Activated naive CD4-positive, alpha-beta T cell treated with anti-CD3 and anti-CD28 coated beads, Interleukin-2, amount 50 U/mL, for 72 hours (primary cell): ENCODE data around the gene IL36G. TPM values are rescaled to one million over a fixed set of nuclear protein-coding genes. Genes with fewer than 3 reads are reported as not detected.

Experiments
- ATAC-seq, 2 donors: fragments of 150-1000 bp; cut with Tn5 transposase; 2 replicates each; pipeline ENCODE4 v1.10.0; 2021; ENCODE audit warnings: mild to moderate bottlenecking in 2 of 2, moderate library complexity in 2 of 2
- DNase-seq, 2 donors: peaks; one replicate each; pipeline ENCODE4 v3.0.0; 2021 to 2022; ENCODE audit warnings: low spot score in 2 of 2
- H3K27ac Mint-ChIP-seq, 2 donors: one replicate each; pipeline ENCODE4 v1.8.0; 2022; ENCODE audit warnings: mild to moderate bottlenecking in 2 of 2, mixed read lengths in 2 of 2
- H3K36me3 Mint-ChIP-seq, 2 donors: one replicate each; pipeline ENCODE4 v1.8.0; 2022; ENCODE audit warnings: mixed read lengths in 2 of 2
- H3K9me3 Mint-ChIP-seq, 2 donors: one replicate each; pipeline ENCODE4 v1.8.0; 2022; ENCODE audit warnings: mixed read lengths in 2 of 2
- total RNA-seq, 2 donors: library from RNA; stranded (reverse); gene quantifications; one replicate each; pipeline ENCODE4 v1.2.3, GENCODE V29; 2022

The IL36G gene
- total RNA-seq, 2 donors from 2014 or later, result not detected

GRCh38 chr2:113032737-113033136, 54.9 kb downstream of the IL36G start:
- DNase-seq (no peak), ATAC-seq (no peak)
- Mint-ChIP-seq H3K9me3 (peaks cover 0 to 5% of the 10 kb centered on the region in 2 donors), H3K36me3 (no peaks in the 10 kb centered on the region), H3K27ac (no peak overlapping the region)

GRCh38 chr2:113034016-113034415, 56.2 kb downstream of the IL36G start:
- Mint-ChIP-seq H3K27ac (no peak overlapping the region), H3K9me3 (peaks cover 0 to 5% of the 10 kb centered on the region in 2 donors), H3K36me3 (no peaks in the 10 kb centered on the region)
- no peak for DNase-seq
- no peak for ATAC-seq

Other genes with a start within 250 kb of the IL36G start
- 10 to 100 TPM; 22.5 to 55.6 TPM for gene CKAP2L, start 213.4 kb upstream of the IL36G start, total RNA-seq
- 1 to 10 TPM in 1 of 2 donors, under 1 TPM in 1; 0.49 to 2.0 TPM for gene IL1A, start 193.5 kb upstream of the IL36G start, total RNA-seq
- under 1 TPM in 1 of 2 donors, not detected in 1; 0.25 TPM for gene IL1B, start 141.2 kb upstream of the IL36G start, total RNA-seq
- gene IL37, start 66.8 kb upstream of the IL36G start, total RNA-seq, result under 1 TPM in 1 of 2 donors, not detected in 1; 0.32 TPM
- gene IL36A, start 27.5 kb downstream of the IL36G start, total RNA-seq, result not detected
- gene IL36B, start 74.9 kb downstream of the IL36G start, total RNA-seq, result not detected
- not detected for gene IL36RN, start 81.2 kb downstream of the IL36G start, total RNA-seq
- gene IL1F10, start 90.0 kb downstream of the IL36G start, total RNA-seq, result not detected
- gene IL1RN, start 149.6 kb downstream of the IL36G start, total RNA-seq, result 1 to 10 TPM; 1.6 to 2.1 TPM
- gene PSD4, start 196.0 kb downstream of the IL36G start, total RNA-seq, result 100 to 1,000 TPM; 137 to 305 TPM